Keratinocyte (primary cell): Measurements from ENCODE around the gene FCER1G. TPM values are rescaled to one million over a fixed set of nuclear protein-coding genes. Genes with fewer than 3 reads are reported as not detected.
"Not testable (repeated sequence)": the region's sequence is repeated elsewhere in the genome, so short reads cannot be mapped to it uniquely, and the experiment has no call there.

Experiments used
- DNase-seq: peaks from one replicate; pipeline ENCODE4 v3.0.0-alpha.2; 2011; ENCODE audit warnings: low read depth, missing footprints, low spot score
- FAIRE-seq: peaks from 2 replicates; lab custom pipeline; 2011; peaks lifted over from hg19 to GRCh38; lab: Jason Lieb, UNC
- H2AFZ ChIP-seq: 2 replicates; pipeline ENCODE4 v1.6.0; 2012; ENCODE audit warnings: low read length, control low read depth, inconsistent platforms; ENCODE audit not compliant: control insufficient read depth
- H3K27ac ChIP-seq: 2 replicates; pipeline ENCODE4 v1.5.1; 2011; ENCODE audit warnings: low read length; ENCODE audit not compliant: control insufficient read depth, insufficient read depth
- H3K27me3 ChIP-seq: 3 replicates; pipeline ENCODE4 v1.6.0; 2011; ENCODE audit warnings: low read length; ENCODE audit not compliant: control insufficient read depth, insufficient read depth; ENCODE audit errors: extremely low read depth
- H3K36me3 ChIP-seq, 2 experiments: 2 replicates in 1 of 2; 3 replicates in 1 of 2; pipeline ENCODE4 v1.5.1; 2011; ENCODE audit warnings: low read length in 2 of 2, mild to moderate bottlenecking in 1 of 2; ENCODE audit not compliant: control insufficient read depth in 2 of 2, insufficient read depth in 2 of 2; ENCODE audit errors: extremely low read depth in 1 of 2
- H3K4me1 ChIP-seq: 3 replicates; pipeline ENCODE4 v1.5.1; 2011; ENCODE audit warnings: low read length; ENCODE audit not compliant: control insufficient read depth, insufficient read depth; ENCODE audit errors: extremely low read depth
- H3K4me2 ChIP-seq: 3 replicates; pipeline ENCODE4 v1.6.0; 2011; ENCODE audit warnings: low read depth, low read length; ENCODE audit not compliant: control insufficient read depth, insufficient read depth; ENCODE audit errors: extremely low read depth
- H3K4me3 ChIP-seq, 3 experiments: fragments of 200-600 bp in 1 of 3; sonication (generic) in 1 of 3; 2 replicates in 2 of 3; 3 replicates in 1 of 3; pipeline ENCODE4 v1.5.1; 2011 to 2016; ENCODE audit warnings: low read length in 3 of 3, mild to moderate bottlenecking in 3 of 3, control low read depth in 2 of 3, inconsistent platforms in 1 of 3, low read depth in 1 of 3, mixed read lengths in 1 of 3, mixed run types in 1 of 3, moderate library complexity in 1 of 3; ENCODE audit not compliant: control insufficient read depth in 2 of 3, insufficient read depth in 2 of 3; ENCODE audit errors: extremely low read depth in 1 of 3
- H3K79me2 ChIP-seq: 2 replicates; pipeline ENCODE4 v1.6.0; 2012; ENCODE audit warnings: low read length; ENCODE audit not compliant: control insufficient read depth, insufficient read depth
- H3K9ac ChIP-seq: 3 replicates; pipeline ENCODE4 v1.6.0; 2011; ENCODE audit warnings: low read length; ENCODE audit not compliant: control insufficient read depth, insufficient read depth; ENCODE audit errors: extremely low read depth
- H3K9me1 ChIP-seq: 3 replicates; pipeline ENCODE4 v1.6.0; 2011; ENCODE audit warnings: low read length; ENCODE audit not compliant: control insufficient read depth, insufficient read depth; ENCODE audit errors: extremely low read depth
- H3K9me3 ChIP-seq: 2 replicates; pipeline ENCODE4 v1.5.1; 2012; ENCODE audit warnings: low read depth, low read length; ENCODE audit not compliant: control insufficient read depth
- H4K20me1 ChIP-seq: 3 replicates; pipeline ENCODE4 v1.6.0; 2011; ENCODE audit warnings: low read length; ENCODE audit not compliant: control insufficient read depth, insufficient read depth; ENCODE audit errors: extremely low read depth
- EZH2 ChIP-seq: IDR thresholded peaks from one replicate; pipeline ENCODE4 v1.6.1; 2012; ENCODE audit warnings: inconsistent platforms, mild to moderate bottlenecking, low read length, moderate library complexity
- dilution Hi-C: fragments of 300-500 bp; cut with MboI; formaldehyde crosslinking; loops from one replicate; pipeline ENCODE4 v1.7.0; 2020; ENCODE audit warnings: low sequenced_read_pairs; ENCODE audit not compliant: extremely low pct_ligation_motif_present
- polyA plus RNA-seq, 5 experiments: library from polyadenylated mRNA; depleted of rRNA in 3 of 5; stranded (reverse) in 3 of 5; stranded (forward) in 1 of 5; unstranded in 1 of 5; fragments of >200 nt; gene quantifications; 1 replicate in 1 of 5; 2 replicates in 3 of 5; 3 replicates in 1 of 5; pipeline versions ENCODE4 v1.2.1 to v1.2.3, GENCODE V29; 2011 to 2012; ENCODE audit warnings: missing spikeins in 2 of 5, low read depth in 1 of 5, low replicate concordance in 1 of 5
- TF ChIP-seq, protein P1 (sequence below), 3 experiments: IDR thresholded peaks in 1 of 3; conservative IDR thresholded peaks in 1 of 3; optimal IDR thresholded peaks in 1 of 3; 2 replicates in 2 of 3; 3 replicates in 1 of 3; pipeline versions ENCODE3 to v1.5.1; 2011; ENCODE audit warnings: low read length in 3 of 3, mild to moderate bottlenecking in 3 of 3, moderate library complexity in 2 of 3, control low read depth in 1 of 3, inconsistent platforms in 1 of 3; ENCODE audit not compliant: insufficient read depth in 2 of 3; ENCODE audit errors: extremely low read depth in 1 of 3

The FCER1G gene
- polyA plus RNA-seq, 1 donor (not counting 4 experiments of a cell fraction or from before 2014, with no cell fraction given), result 1.2 TPM

- no peaks in the 10 kb centered on the region for H3K9me3 ChIP-seq
- H3K27me3 ChIP-seq, result no peaks in the 10 kb centered on the region
- H4K20me1 ChIP-seq, result no peaks in the 10 kb centered on the region
- no peak overlapping the region for H3K4me2 ChIP-seq
- H3K4me1 ChIP-seq, result no peaks in the 10 kb centered on the region
- H3K36me3 ChIP-seq, result no peaks in the 10 kb centered on the region
- H3K9ac ChIP-seq, result no peak overlapping the region
- FAIRE-seq (no peak), DNase-seq (no peak)
- H3K9me1 ChIP-seq, result no peaks in the 10 kb centered on the region
- no peak for TF ChIP-seq EZH2
- TF ChIP-seq, protein P1, sequence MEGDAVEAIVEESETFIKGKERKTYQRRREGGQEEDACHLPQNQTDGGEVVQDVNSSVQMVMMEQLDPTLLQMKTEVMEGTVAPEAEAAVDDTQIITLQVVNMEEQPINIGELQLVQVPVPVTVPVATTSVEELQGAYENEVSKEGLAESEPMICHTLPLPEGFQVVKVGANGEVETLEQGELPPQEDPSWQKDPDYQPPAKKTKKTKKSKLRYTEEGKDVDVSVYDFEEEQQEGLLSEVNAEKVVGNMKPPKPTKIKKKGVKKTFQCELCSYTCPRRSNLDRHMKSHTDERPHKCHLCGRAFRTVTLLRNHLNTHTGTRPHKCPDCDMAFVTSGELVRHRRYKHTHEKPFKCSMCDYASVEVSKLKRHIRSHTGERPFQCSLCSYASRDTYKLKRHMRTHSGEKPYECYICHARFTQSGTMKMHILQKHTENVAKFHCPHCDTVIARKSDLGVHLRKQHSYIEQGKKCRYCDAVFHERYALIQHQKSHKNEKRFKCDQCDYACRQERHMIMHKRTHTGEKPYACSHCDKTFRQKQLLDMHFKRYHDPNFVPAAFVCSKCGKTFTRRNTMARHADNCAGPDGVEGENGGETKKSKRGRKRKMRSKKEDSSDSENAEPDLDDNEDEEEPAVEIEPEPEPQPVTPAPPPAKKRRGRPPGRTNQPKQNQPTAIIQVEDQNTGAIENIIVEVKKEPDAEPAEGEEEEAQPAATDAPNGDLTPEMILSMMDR (optimal IDR thresholded peaks at IDR 0.05 in 1 of 3, IDR thresholded peaks at IDR 0.05 in 1 of 3, conservative IDR thresholded peaks at IDR 0.05 in 1 of 3; ENCODE audit: extremely low read depth in 1 of 3, insufficient read depth in 2 of 3, low read length in 3 of 3), result no peak
- dilution Hi-C loops, result no loop called here
- no peaks in the 10 kb centered on the region for H3K79me2 ChIP-seq
- no peak overlapping the region for H3K4me3 ChIP-seq
- H2AFZ ChIP-seq, result no peak overlapping the region
- no peak overlapping the region for H3K27ac ChIP-seq
Observed at GRCh38 chr1:161250829-161251228, 35.7 kb downstream of the FCER1G start.

- FAIRE-seq, result no peak
- H2AFZ ChIP-seq, result no peak overlapping the region
- no peaks in the 10 kb centered on the region for H3K4me1 ChIP-seq
- TF ChIP-seq, protein P1 (optimal IDR thresholded peaks at IDR 0.05 in 1 of 3, IDR thresholded peaks at IDR 0.05 in 1 of 3, conservative IDR thresholded peaks at IDR 0.05 in 1 of 3; ENCODE audit: extremely low read depth in 1 of 3, insufficient read depth in 2 of 3, low read length in 3 of 3), result no peak
- TF ChIP-seq EZH2, result no peak
- H3K4me2 ChIP-seq, result no peak overlapping the region
- no peaks in the 10 kb centered on the region for H3K27me3 ChIP-seq
- no peak overlapping the region for H3K9ac ChIP-seq
- H3K9me1 ChIP-seq, result no peaks in the 10 kb centered on the region
- H3K79me2 ChIP-seq, result no peaks in the 10 kb centered on the region
- no peaks in the 10 kb centered on the region for H3K36me3 ChIP-seq
- no peaks in the 10 kb centered on the region for H3K9me3 ChIP-seq
- H3K27ac ChIP-seq, result no peak overlapping the region
- no peak for DNase-seq
- dilution Hi-C loops, result no loop called here
- no peak overlapping the region for H3K4me3 ChIP-seq
- no peaks in the 10 kb centered on the region for H4K20me1 ChIP-seq
Observed at GRCh38 chr1:161251579-161251978, 36.5 kb downstream of the FCER1G start.

GRCh38 chr1:161255302-161255701, 40.2 kb downstream of the FCER1G start:
- dilution Hi-C loops, DNase-seq, H3K4me3 ChIP-seq, H3K9me3 ChIP-seq, H3K4me2 ChIP-seq, H4K20me1 ChIP-seq, FAIRE-seq, H3K36me3 ChIP-seq, H3K79me2 ChIP-seq, H3K27ac ChIP-seq, H3K9me1 ChIP-seq, H3K4me1 ChIP-seq, H3K9ac ChIP-seq, H2AFZ ChIP-seq: not testable (repeated sequence)
- peaks cover 26% of the 10 kb centered on the region for H3K27me3 ChIP-seq

GRCh38 chr1:161255955-161256520, 40.9 kb downstream of the FCER1G start:
- H3K9ac ChIP-seq, H3K9me1 ChIP-seq, H3K27ac ChIP-seq, dilution Hi-C loops, H3K4me3 ChIP-seq, H2AFZ ChIP-seq, H3K9me3 ChIP-seq, H4K20me1 ChIP-seq, H3K36me3 ChIP-seq, H3K4me2 ChIP-seq, FAIRE-seq, H3K79me2 ChIP-seq, DNase-seq: not testable (repeated sequence)
- Histone ChIP-seq H3K4me1 (peaks cover 11% of the 10 kb centered on the region), H3K27me3 (peaks cover 31% of the 10 kb centered on the region)
